PFSK-1 (cell line): Measurements from ENCODE around the gene MEN1.

Source experiments
- FOXP2 ChIP-seq: optimal IDR thresholded peaks from 2 replicates; pipeline ENCODE3; 2011; ENCODE audit warnings: borderline replicate concordance, control low read depth, inconsistent platforms; ENCODE audit not compliant: insufficient read depth; ENCODE audit errors: extremely low read length, extremely low read depth
- POLR2AphosphoS5 ChIP-seq: IDR thresholded peaks from 2 replicates; pipeline ENCODE4 v1.6.1; 2012; ENCODE audit warnings: low read depth, mild to moderate bottlenecking, control low read depth, low read length, moderate library complexity
- REST ChIP-seq, 2 experiments: IDR thresholded peaks; 2 replicates each; pipeline versions ENCODE4 v1.6.1 to v1.8.0; 2011 to 2012; ENCODE audit warnings: low read depth in 2 of 2, low read length in 2 of 2, control low read depth in 1 of 2, inconsistent platforms in 1 of 2, mild to moderate bottlenecking in 1 of 2, moderate library complexity in 1 of 2; ENCODE audit not compliant: insufficient read depth in 1 of 2
- SIN3A ChIP-seq: IDR thresholded peaks from 2 replicates; pipeline ENCODE4 v1.6.1; 2012; ENCODE audit warnings: mild to moderate bottlenecking, low read length, moderate library complexity, borderline replicate concordance; ENCODE audit not compliant: insufficient read depth
- TAF1 ChIP-seq: IDR thresholded peaks from 2 replicates; pipeline ENCODE4 v1.6.1; 2012; ENCODE audit warnings: low read length, control low read depth, borderline replicate concordance; ENCODE audit not compliant: insufficient read depth

Gene MEN1

GRCh38 chr11:64794526-64794925, 15.8 kb downstream of the MEN1 start:
- no peak for TF ChIP-seq POLR2AphosphoS5
- no peak for TF ChIP-seq REST (IDR thresholded peaks at IDR 0.05; ENCODE audit: insufficient read depth in 1 of 2, low read depth in 2 of 2, low read length in 2 of 2)
- no peak for TF ChIP-seq TAF1
- no peak for TF ChIP-seq SIN3A
- no peak for TF ChIP-seq FOXP2

- TF ChIP-seq TAF1 (no peak), POLR2AphosphoS5 (no peak), REST (IDR thresholded peaks at IDR 0.05; ENCODE audit: insufficient read depth in 1 of 2, low read depth in 2 of 2, low read length in 2 of 2) (no peak), FOXP2 (no peak), SIN3A (no peak)
Measured at GRCh38 chr11:64793271-64794160, 16.8 kb downstream of the MEN1 start.

GRCh38 chr11:64792482-64792881, 17.9 kb downstream of the MEN1 start:
- no peak for TF ChIP-seq POLR2AphosphoS5
- no peak for TF ChIP-seq SIN3A
- TF ChIP-seq FOXP2: no peak
- no peak for TF ChIP-seq TAF1
- TF ChIP-seq REST (IDR thresholded peaks at IDR 0.05; ENCODE audit: insufficient read depth in 1 of 2, low read depth in 2 of 2, low read length in 2 of 2): no peak

- no peak for TF ChIP-seq FOXP2
- no peak for TF ChIP-seq REST (IDR thresholded peaks at IDR 0.05; ENCODE audit: insufficient read depth in 1 of 2, low read depth in 2 of 2, low read length in 2 of 2)
- TF ChIP-seq POLR2AphosphoS5: no peak
- TF ChIP-seq TAF1: no peak
- no peak for TF ChIP-seq SIN3A
Measured at GRCh38 chr11:64791781-64792291, 18.5 kb downstream of the MEN1 start.
